UCSD-AML1 (cell line): Measurements from ENCODE around the gene NLRP9.

Experiments used
- DNase-seq: peaks from one replicate; lab custom pipeline; 2025; ENCODE audit not compliant: unreplicated experiment; lab: John Stamatoyannopoulos, UW

The NLRP9 gene

DNA sequence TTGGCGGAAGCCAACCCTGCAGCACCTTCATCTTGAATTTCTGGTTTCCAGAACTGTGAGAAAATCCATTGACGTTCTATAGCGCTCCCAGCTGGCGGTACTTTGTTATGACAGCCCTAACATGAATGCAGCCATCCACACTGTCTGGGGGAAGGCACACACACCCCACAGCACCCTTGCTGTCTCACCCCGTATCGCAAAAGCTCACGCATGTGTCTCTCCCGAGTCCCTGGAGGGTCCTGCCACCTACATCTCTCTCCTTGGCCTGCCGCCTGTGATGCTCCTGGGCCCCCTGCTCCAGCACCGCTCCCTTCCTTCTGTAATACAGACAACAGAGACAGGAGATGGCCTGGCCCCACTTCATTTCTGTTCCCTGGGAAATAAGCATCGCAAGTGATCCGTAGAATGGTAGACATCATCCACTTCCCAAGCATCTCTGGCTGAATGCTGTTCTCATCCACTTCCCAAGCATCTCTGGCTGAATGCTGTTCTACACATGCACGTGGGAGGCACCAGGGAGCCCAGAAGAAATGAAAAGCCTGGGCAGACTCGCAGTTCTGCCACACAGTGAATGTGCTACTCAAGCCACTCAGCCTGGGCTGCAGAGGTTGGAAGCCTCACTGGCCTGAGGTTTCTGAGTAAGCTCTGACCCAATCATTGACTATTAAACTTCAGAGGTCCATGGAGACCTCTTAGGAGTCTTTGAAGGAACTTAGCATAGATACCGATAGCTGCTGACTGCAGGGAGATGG, 33.5 kb downstream of the NLRP9 start:
- no peak for DNase-seq

DNA sequence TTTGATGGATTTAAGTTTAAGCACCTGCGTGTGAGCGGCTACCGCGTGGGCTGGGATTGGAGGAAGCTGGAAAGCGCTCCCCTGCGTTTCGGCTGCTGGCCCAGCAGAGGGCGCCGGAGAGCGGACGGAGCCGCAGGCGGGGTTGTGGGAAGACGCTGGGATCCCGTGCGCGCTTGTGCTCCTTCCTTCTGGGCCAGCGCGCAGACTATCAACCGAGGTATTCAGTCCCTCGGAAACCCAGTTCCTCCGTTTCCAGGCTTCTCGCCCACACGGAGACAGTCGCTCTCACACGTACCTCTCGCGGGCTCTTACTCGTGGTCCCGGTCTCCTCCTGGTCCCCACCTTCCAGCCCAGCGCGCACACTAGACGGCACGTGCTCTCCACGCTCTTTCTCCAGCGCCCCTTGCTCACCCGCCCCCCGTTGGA, 34.4 kb downstream of the NLRP9 start:
- no peak for DNase-seq

DNA sequence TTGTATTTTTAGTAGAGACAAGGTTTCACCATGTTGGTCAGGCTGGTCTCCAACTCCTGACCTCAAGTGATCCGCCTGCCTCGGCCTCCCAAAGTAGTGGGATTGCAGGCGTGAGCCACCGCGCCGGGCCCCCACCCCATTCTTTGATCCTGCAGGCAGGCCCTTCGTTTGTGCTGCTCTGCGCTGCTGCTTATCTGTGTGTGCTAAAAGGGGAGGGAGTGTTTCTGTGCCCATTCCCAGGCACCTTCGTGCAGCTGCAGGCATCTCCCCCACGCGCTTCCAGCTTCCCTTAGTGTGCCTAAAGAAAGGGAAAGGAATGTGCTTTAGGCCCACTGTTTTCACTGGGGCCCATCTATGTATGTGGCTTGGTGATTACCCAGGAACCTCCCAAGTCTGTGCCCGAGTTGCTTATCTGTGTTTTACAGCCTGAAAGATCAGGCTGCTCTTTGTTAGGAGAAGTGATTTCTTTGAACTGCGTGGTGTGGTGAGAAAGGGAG, 36.0 kb downstream of the NLRP9 start:
- DNase-seq = no peak

DNA sequence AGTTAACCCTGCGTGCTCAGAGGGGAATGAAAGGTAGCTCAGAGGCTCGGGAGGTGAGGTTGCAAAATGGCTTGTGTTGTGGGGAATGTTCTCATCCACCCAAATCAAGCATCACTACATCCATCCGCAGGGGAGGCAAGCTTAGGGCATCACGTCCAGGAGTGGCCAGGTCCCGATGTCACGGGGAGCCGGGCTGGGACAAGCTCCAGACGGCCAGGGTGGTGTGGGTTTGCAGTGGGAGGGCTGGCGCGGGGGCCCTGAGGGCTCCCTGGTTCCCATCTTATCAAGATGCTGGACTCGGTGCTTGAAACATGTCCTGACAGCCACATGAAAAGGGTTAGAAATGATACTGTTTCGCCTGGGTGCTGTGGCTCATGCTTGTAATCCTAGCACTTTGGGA, 37.4 kb downstream of the NLRP9 start:
- no peak for DNase-seq

DNA sequence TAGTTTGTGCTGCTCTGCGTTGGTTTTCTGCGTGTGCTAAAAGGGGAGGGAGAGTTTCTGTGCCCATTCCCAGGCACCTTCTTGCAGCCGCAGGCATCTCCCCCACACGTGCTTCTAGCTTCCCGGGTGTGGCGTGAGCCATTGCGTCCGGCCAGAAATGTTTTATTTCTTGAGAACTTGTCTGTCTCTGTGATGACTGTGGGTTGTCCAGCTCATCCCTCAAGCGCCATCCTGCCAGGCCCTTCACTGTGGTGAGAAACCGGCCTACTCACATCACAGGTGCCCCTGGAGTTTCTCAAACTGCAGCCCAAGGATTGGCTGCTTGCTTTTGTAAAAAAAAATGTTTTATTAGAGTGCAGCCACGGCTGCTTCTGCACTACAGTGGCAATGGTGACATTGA, 39.0 kb downstream of the NLRP9 start:
- DNase-seq = no peak

DNA sequence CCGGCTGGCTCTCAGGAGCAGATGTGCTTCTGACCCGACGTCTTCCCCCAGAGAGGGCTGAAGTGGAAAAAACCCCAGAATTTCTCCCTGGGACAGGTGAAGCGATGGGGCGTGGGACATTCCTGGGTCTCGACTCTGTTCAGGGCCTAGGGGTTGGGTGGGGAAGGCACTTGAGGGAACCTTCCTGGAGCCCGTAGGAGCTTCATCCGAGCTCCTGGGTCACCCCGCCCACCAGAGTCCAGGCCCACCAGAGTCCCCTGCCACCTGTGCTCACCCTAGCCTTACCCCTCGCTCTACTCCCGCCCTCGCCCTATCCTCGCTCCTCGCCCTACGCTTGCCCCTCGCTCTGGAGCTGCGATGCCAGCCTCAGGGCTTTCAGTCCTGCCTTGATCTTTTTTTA, 39.9 kb downstream of the NLRP9 start:
- no peak for DNase-seq

DNA sequence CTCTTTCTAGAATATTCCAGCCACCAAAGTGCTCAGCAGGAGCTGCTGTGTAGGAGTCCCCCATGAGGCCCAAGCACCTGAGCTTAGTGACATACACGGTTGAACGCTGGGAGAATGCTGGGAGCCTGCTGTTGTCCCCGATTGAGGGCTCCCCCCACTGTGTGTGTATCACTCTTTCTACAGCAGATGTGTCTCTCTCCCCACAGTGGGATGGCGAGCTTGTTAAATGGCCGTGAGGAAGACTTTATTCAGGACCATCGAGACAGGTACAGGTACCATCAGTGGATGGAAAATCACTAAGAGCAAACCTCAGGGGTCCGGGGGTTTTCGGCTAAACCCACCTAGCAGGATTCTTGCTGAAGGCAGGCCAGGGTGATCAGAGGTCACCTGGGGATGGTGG, 40.5 kb downstream of the NLRP9 start:
- no peak for DNase-seq

DNA sequence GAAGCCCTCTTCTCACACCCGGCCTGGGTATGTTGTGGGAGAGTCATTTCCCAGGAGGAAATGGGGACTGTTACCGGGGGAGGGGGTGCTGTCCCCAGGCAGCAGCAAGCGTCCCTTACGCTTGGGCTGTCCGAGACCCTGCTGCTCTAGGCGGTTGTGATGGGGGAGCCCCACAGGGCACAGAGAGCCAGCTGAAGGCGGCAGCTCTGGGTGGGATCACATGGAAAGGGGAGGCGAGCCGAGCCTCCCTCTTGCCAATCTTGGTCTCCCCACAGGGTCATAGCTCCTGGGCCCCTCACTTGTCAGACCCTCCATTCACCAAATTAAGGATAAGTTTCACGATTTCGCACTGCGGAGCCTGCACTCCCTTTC, 41.1 kb downstream of the NLRP9 start:
- no peak for DNase-seq

DNA sequence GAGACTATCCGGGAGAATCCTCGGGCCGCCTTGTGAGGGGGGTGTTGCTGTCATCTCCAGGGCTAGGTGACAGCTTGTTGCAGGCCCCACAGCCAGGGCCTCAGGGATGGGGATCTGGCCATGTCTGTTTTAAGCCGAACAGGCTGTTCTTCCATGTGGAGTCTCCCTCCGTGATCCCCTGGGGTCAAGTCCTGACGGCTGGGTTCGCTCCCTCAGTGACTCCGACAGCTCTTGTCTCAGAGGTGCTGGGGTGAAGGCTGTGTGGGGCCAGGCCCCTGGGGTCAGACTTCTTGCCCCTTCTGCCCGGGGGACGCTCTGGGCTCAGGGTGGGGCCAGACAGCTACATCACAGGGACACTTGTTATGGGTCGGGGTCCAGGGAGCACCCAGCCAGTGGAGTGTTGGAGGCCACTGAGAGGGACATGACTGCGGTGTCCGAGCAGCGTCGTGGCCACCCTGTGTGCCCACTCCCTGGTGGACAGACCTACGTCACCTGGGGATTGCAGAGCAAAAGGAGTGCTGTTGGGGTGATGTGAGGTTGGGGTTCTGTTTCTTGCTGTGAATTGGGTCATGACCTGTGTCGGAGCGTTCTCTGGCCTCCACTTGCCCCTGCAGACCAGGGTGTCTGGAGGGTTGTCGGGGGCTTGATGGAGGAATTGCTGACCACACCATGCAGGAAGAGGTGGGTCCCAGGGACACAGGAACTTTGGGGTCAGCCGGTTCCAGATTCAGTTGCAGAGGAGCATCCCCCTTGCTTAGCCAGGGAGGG, 41.7 kb downstream of the NLRP9 start:
- no peak for DNase-seq

DNA sequence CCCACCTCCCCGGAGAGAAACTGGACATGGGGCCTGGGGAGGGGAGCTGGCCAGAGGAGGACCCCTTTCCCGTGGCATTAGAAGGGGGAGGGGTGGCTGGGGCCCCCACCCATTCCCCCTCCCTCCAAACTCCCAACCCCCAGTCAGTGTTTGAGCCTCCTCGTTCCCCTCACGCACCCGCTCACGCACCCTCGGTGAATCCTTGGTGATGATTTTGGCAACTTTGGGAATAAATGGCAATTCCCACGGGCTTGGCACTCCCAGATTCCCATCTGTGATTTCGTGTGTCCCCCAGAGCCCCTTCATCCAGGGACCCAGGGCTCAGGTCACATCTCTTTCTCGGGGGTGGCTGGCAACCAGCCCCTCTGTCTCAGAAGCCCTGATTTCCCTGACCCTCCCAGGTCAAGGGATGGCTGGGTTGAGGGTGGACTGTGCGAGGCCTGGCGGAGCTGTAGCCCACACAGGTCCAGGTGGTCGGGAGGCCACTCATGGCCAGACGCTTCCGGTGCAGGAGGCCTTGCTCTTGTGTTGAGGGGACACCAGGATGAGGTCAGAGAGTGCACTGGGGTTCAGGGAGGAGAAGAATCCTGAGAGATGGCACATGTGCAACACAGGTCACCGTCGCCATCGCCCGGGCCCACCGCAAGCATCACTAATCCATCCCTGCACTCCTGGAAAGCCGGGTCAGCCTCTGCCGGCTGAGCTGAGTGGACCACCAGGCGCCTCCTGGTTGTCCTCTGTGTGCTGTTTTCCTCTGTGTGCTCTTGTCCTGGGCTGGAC, 42.5 kb downstream of the NLRP9 start:
- DNase-seq = no peak

DNA sequence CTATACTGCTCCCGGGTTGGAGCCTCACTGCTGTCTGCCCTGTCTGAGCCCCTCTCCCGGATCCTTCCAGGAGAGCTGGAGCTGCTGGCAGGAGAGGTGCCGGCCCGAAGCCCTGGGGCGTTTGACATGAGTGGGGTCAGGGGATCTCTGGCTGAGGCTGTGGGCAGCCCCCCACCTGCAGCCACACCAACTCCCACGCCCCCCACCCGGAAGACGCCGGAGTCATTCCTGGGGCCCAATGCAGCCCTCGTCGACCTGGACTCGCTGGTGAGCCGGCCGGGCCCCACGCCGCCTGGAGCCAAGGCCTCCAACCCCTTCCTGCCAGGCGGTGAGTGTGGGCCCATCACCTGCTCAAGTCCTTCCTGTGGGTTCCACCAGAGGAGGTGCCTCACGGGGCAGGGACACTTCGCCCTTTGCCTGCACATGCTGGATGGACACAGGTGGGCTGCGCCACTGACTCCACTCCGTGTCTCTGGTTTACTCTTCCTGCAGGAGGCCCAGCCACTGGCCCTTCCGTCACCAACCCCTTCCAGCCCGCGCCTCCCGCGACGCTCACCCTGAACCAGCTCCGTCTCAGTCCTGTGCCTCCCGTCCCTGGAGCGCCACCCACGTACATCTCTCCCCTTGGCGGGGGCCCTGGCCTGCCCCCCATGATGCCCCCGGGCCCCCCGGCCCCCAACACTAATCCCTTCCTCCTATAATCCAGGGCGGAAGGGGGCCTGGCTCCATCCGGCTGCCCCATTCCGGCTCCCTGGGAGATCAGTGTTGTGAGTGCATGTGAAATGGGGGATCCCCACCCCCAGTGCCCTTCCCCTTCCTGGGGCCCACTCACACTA, 43.3 kb downstream of the NLRP9 start:
- no peak for DNase-seq

DNA sequence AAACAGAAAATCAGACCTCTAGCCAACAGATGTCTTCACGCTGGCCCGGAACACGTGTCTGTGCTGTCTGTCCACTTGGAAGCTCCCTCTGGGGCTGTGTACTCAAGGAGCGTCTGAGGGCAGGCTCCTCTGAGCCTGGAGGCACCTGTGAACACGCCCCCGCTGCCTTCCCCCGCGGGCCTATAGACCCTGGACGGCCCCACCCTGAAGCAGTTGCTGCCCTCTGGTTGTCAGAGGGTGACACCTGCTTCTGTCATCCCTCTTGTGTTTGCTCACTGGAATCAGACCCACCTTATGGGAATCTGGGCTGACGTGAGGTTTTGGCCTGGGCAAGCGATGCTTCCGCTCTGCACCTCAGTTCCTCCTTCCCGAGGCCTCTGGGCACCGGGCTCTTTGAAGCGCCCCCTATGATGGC, 44.0 kb downstream of the NLRP9 start:
- no peak for DNase-seq

DNA sequence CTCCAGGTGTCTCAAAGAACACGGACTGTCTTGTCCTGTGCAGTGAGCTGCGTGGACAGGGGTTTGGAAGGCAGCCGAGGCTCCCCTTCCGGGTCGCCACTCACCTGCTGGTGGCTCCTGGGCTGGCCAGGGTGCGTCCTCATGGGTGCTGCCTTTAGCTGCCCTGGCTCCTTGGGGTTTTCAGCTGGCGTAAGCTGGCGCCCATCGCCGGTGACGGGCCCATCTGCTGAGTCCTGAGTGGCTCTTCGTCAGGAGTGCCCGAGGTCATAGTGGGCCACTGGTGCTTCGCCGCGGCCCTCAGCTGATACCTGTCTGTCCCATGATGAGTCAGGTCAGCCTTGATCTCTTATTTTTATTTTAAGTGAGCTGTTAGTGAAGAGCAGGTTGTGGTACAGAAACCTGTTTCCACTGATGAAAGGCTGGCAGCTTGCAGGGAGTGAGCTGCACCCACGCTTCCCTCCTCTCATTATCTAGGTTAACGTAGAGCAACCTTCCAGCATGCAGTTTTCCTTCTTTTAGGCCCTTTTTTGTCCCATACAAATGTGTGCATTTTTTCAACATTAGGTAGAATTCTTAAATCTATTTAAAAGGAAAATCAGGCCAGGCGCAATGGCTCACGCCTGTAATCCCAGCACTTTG, 44.7 kb downstream of the NLRP9 start:
- DNase-seq = no peak

DNA sequence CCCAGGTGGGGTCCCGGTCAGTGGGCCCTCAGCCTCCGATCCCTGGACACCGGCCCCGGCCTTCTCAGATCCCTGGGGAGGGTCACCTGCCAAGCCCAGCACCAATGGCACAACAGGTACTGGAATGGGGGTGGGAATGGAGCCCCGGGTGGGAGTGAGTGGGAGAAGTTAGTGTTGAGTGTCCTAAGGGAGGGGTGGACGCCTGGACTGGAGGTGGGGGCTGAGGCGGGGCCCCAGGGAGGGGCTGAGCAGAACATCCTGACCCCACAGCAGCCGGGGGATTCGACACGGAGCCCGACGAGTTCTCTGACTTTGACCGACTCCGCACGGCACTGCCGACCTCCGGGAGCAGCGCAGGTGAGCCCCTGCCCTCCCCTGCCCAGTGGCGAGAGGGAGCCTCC, 45.5 kb downstream of the NLRP9 start:
- no peak for DNase-seq

DNA sequence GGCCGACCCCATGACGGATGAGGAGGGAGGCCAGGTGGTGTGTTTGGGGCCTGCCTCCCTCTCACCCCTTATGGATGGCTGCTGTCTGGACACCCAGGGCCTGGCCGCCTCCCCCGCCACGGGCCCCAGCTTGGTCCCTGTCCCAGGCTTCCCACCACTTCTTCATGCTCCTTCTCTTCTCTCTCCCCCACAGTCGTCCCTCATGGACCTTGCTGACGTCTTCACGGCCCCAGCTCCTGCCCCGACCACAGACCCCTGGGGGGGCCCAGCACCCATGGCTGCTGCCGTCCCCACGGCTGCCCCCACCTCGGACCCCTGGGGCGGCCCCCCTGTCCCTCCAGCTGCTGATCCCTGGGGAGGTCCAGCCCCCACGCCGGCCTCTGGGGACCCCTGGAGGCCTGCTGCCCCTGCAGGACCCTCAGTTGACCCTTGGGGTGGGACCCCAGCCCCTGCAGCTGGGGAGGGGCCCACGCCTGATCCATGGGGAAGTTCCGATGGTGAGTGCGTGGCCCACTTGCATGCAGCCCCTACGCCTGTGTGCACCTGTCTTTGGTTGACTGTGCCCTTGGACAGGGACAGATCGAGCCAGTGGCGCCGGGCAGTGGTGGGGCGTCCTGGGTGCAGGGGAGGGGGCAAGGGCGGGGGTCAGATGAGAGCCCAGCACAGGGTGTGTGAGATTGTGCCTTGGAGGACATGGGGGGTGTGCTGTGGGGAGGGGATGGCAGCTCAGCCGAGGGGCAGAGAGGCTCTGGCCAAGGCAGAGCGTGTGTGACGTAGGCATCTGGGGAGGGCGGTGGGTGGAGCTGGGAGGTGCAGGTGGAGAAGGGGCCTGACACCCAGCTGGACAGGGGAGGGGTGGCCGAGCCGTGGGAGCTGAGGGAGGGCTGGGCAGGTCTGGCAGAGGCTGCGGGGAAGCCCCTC, 46.4 kb downstream of the NLRP9 start:
- DNase-seq = no peak

DNA sequence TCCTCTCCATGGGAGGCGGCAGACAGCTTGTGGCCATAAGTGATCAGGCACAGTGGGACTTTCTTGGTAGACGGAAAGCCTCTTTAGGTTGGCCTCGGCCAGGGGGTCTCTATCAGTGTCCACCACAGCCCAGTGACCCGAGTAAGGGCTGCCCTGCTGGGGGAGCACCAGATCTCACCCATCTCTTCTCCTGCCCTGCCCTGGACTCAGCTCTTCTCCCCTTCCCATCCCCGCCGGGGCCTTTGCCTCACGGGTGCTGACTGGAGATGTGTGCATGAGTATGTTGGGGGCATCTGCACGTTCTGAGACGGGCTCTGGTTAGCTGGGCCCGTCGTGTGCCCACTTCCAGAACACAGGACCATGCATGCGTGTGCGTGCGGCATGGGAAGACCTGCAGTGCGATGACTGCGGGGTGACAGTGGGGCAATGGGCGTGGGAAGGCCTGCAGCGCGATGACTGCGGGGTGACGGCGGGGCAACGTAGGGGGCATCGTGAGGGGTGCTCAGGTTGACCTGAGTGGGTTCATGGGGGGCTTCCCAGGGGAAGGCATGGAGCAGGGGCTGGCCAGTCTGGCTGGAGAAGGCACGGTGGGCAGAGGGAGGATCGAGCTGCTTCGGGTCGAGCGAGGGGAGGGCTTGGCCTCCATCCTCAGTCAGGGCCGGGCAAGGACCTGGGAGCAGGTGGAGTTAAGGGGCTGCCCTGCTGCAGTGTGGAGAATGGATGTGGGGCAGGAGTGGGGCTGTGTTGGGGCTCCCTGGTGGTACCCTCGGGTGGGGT, 47.2 kb downstream of the NLRP9 start:
- DNase-seq = no peak

DNA sequence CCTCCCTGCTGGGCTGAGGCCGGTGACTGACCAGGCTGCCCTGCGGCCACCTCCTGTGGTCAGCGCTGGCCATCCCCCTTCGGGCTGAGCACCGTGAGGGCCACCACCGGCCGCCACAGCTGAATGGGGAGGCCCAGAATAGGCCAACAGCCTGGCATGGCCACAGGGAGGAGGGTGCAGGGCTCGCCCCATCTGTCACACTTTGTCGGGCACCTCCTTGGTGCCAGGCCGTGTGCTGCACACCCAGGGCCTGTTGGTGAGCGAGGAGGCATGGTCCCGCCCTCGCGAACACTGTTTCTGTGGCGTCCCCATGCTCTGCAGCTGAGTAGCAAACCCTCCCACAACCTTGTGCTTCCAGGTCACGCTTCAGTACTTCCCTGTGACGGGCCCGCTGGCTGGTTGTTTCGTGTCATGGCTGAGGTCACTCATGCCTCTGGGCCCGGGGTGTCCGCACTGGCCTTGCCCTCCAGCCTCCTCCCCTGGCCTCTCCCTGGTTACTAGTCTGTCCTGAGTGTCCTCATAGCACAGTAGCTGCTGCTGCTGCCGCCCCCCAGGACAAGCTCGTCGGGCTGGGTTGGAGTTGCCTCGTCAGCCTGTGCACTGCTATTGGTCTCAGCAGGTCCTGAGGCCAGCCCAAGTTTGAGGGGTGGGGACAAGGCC, 48.0 kb downstream of the NLRP9 start:
- no peak for DNase-seq
